ENCODE data around the gene EYA4. TPM values are rescaled to one million over a fixed set of nuclear protein-coding genes. Genes with fewer than 3 reads are reported as not detected.

Gene EYA4
- total RNA-seq, 1 experiment from 2014 or later: 13.0 TPM

DNA sequence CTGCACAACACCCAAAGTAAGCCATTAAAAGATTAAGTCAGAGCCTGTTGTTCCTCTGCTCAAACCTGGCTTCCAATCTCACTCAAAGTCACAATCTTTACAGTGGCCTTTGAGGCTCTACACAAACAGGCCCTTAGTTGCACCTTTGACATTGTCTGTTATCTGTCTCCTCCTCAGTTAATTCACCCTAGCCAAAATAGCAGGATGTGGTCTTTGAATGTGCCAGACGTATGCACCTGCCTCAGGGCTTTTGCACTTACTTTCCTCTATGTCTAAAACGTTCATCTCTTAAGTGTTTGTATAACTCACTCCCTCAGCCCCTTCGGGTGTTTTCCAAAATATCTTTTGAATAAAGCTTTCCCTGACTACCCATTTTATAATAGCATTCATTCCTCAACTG lies 107.7 kb downstream of the EYA4 start:
- DNase-seq (ENCODE audit: low read depth): no peak

DNA sequence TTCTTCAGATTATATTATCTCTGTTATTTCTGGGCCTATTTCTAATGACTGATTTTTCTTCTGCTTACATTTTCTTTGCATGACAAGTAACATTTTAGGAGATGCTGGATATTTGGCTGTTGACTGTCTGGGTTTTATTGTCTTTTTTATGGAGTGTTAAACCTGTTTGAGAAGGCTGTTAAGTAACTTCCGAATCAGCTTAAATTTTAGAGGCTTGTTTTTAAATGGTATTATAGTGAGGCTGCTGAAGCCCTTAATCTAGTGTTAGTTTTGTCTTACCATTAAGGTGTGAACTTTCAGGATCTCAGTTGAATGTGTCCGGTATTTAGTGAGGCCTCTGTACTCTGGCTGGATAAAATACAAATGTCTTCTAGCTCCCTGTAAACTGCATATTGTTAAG lies 109.8 kb downstream of the EYA4 start:
- no peak for DNase-seq (ENCODE audit: low read depth)

DNA sequence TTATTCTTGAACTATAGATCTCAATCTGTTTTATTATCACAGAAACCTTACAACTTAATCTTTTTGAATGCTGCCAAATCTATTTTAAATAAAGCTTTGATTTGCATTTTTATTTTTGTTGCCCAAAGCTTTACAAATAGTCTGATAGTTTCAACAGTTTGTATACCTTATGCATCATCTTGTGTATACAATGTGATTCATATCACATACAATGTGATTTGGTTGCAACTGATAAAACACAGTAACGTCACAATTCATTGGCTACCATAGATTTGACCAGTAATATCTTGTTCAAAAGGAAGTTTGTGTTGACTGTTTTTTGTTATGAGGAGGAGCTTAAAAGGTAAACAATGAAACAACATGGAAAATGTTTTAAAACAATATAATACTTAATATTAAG lies 110.9 kb downstream of the EYA4 start:
- DNase-seq (ENCODE audit: low read depth): no peak

DNA sequence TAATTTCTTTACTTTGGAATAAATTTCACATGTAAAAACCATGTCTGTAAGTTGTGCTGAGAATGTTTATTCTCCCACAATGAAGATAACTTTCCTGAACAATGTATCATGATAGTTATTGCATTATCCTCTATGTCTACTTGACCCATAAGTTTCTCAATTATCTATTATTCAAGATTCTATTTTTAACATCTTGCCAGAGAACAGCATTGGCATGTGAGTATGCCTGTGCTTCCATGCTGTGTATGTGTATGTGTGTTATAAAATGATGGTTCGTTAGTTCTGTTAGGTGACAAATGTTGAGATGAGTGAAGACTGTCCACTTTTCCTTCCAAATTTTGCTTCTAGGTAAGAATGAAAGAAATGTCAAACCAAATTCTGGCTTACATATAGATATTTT lies 111.9 kb downstream of the EYA4 start:
- DNase-seq (ENCODE audit: low read depth): no peak

DNA sequence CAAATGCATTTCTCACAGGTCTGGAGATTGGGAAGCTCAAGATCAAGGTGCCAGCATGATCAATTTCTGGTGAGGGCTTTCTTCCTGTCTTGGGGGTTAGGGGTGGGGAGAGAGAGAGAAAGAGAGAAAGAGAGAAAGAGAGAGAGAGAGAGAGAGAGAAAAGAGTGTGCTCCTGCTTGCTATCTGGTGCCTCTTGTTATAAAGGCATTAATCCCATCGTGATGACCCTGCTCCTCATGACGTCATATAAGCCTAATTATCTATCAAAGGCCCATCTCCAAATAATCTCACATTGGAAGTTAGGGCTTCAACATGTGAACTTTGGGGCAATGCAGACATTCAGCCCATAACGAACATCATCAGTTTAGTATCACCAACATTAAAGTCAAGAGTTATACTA lies 114.8 kb downstream of the EYA4 start:
- DNase-seq (ENCODE audit: low read depth): no peak

DNA sequence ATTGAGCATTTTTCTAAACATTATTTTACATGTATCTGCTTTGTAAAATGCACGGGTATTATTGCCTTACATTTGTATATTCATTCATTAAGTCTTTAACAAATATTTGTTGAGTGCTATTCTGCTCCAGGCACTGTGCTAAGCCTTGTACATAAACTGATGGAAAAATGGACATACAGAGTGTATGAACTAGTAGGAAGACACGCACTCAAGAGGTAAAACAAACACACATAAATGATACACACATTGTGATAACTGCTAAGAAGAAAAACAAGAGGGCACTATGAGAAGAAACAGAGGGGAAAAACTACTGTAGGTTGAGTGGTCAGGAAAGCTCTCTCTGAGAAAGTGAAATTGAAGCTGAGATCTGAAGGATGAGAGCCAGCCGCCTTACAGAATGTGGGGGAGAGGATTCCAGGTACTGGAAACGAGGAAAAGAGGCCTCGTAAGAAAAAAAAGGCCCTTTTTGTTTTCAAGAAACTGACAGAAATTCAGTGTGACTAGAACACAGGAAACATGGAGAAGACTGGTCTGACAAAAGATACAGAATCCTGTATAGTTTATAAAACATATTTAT lies 117.5 kb downstream of the EYA4 start:
- no peak for DNase-seq (ENCODE audit: low read depth)

DNA sequence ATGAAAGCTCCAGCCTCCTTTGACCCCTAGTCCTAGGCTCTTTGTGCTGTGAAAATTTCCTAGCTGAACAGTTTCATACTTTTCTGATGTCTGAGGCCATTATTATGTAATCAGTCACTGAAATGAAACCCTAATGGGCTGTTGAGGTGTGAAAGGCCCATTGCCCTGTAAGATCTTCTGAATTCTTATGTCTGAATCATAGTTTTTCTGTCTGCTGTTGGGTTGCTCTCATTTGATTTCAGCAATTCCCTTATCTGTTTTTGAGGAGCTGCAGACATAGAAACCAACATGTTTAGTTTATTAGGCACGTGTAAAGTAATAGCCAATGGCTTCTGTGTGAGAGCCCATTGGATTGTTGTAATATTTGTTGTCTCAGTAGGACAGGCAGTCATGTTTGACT lies 118.1 kb downstream of the EYA4 start:
- DNase-seq (ENCODE audit: low read depth): no peak

DNA sequence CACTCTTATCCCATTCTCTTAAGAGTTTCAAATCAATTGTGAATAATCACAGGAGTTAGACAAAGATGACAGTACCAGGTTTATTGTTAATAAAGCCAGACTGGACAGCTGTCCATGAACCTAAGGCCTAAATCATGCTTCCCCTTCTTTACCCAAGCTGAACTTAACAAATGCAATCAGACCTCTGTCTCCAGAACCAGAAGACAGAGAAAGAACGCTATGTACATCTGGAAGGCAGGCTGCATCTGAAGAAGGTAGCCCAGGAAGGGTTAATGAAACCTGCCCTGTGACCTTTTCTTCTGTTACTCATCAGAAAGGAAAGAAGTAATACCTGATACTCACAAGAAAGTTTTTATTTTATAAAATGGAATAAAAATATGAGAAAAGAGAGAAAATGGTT lies 118.6 kb downstream of the EYA4 start:
- DNase-seq (ENCODE audit: low read depth): no peak

DNA sequence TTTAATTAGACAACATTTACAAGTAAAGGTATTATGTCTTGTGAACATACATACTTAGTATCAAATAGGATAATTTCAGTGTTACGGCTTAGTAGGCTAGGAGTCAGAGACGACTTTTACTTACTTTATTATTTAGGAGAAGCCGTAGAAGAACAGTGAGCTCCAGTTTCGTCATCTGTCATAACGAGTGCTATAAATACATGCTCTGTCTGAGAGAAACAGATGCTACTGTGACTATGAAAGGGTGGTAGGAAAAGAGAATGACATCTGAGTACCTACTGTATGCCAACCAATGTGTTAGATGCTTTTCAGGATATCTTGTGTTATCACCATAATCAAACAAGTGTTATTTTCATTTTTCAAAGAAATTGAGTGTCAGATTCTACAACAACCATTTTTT lies 119.0 kb downstream of the EYA4 start:
- DNase-seq (ENCODE audit: low read depth): no peak

DNA sequence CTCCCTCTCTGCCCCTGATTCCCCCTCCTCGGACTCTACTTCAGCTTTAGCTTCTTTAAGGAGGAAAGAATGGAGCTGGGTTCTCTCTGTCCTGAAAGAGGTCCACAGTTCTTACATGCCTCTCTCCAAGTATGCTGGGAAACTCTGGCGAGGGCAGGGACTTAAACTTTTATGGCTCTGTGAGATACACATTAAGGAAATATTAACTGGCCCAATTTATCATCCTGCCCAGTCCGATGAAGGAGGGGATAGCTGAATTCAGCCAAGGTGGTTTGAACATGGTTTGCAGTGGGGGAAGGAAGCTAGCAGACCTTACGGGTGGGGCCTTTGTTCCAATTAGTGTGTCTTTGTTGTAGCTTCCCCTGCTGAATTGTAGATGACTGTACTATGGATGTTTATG lies 121.7 kb downstream of the EYA4 start:
- no peak for DNase-seq (ENCODE audit: low read depth)

DNA sequence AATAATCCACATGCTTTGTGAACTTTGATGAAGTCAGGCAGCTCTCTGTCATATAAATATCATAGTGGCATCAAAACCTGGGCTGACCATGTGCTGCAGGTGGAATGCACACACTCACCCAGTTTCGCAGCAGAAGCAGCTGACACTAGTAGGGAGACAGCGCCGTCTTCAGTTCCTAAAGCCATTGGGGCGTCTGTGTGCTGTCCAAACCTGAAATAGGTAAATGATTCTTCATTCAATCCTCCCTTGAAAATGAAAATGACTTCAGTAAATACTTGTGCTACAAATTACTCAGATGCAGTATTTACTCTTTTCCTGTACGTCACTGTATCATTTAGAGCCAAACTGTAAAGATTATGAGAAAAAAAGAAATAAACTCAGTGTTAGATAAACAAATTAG lies 127.5 kb downstream of the EYA4 start:
- DNase-seq (ENCODE audit: low read depth): no peak

DNA sequence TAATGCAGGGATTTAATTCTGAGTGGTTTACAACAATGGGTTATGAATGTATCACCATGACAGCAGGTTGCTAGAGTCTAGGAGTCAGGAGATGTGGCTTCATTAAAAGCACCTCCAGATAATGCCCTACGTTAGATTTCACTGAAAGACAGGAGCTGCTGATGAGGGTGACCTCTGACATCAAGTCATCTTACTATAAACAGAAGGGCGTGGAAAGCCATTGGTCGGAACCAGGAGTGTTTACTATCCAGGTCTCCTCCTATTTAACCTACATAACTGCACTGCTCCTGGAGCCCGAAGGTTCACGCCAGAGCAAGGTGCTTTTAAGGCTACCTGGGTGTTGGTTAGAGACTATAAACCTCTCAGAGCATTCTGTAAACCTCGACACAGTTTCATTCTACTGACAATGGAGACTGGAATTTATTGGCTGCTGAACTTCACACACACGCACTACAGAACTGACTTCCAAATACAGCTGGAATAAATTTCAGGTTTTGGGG lies 128.7 kb downstream of the EYA4 start:
- DNase-seq (ENCODE audit: low read depth): no peak

DNA sequence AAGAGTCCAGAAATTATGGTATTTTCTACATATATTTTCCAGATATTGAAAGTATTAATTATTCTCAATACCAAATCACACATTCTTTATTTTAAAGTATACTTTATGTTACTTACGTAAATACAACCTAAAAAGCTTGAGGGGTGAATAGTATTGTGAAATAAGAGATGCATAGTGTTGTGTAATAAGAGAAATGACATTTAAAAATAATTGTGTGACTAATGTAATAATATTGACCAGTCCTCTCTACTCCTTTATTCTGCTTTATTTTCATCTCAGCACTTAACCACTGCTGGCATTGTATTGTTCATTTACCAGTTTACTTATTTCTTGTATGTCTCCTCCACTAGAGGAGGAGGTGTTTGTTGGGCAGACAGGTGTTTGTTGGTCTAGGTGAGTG lies 135.6 kb downstream of the EYA4 start:
- no peak for DNase-seq (ENCODE audit: low read depth)

DNA sequence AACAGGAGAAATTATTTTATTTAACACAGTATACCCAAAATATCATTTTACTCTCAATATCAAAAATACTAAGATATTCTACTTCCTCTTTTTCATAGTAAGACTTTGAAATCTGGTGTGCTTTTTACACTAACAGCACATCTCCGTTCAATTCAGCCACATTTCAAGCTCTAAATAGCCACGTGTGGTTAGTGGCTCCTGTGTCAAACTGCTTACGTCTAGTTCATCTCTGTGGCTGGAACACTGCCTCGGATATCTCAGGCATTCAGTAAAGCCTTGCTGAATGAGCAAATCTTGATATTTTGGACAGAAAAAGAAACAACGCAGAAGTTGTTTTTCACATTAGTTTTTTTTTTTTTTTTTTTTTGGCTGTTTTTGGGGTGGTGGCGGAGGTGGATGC lies 136.1 kb downstream of the EYA4 start:
- no peak for DNase-seq (ENCODE audit: low read depth)

DNA sequence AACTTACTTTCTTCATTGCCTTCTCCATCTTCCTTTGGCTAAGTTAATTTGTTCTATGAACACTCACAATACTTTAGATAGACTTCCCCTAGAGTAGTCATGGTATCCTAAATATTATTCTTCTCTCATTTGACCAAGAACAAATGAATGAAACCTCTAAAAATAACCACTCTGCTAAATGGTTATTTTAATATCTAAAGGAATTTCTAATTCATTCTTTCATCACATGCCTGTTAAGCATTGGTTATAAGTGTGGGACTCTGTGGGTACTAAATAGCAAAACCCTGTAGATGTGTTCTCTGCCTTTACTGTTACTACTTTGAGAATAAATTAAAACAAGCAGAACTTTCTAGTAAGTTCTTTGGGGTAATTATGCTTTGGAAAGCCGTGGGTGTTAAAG lies 138.9 kb downstream of the EYA4 start:
- DNase-seq (ENCODE audit: low read depth): peak; percentile 10

DNA sequence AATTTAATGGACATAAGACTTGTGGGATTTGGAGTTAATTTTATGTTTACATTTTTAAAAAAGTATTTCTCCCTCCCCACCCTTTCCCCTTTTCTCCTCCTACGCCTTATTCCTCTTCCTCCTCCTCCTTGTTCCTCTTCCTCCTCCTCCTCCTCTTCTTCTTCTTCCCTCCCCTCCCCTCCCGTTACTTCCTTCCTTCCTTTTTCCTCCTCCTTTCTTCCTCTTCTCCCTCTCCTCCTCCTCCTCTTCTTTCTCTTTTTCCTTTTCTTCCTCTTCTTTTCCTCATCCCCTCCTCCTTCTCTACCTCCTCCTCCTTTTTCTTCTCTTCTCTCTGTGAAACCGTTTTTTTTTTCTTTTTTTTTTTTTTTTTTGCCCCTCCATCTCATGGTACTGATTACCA lies 139.6 kb downstream of the EYA4 start:
- DNase-seq (ENCODE audit: low read depth): no peak

DNA sequence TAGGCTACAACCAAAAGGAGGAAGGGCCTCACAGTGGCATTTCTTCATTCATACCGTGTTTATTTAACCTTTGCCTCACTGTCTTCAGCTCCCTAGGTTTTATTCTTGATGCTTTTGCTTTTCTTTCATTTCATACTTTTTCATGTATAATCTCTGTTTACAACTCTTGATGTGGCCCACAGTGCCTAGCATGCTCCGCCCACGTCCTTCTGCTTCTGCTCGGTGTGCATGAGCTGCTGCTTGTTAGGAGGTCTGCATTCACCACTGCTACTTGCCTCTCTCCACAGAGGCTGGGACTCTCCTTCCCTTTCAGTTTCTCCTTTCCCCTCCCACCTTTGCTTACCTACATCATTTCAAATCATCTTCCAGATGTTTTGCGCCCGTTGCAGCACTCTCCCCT lies 147.6 kb downstream of the EYA4 start:
- no peak for DNase-seq (ENCODE audit: low read depth)

DNA sequence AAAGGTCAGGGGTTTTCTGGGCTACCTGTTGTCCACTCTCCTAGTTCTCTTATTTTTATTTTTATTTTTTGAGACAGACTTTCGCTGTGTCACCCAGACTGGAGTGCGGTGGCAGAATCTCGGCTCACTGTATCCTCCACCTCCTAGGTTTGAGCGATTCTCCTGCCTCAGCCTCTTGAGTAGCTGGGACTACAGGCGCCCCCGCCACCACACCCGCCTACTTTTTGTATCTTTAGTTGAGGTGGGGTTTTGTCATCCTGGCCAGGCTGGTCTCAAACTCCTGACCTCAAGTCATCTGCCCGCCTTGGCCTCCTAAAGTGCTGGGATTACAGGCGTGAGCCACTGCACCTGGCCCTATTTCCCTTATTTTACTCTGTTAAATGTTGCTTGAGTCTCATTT lies 149.0 kb downstream of the EYA4 start:
- DNase-seq (ENCODE audit: low read depth): no peak

DNA sequence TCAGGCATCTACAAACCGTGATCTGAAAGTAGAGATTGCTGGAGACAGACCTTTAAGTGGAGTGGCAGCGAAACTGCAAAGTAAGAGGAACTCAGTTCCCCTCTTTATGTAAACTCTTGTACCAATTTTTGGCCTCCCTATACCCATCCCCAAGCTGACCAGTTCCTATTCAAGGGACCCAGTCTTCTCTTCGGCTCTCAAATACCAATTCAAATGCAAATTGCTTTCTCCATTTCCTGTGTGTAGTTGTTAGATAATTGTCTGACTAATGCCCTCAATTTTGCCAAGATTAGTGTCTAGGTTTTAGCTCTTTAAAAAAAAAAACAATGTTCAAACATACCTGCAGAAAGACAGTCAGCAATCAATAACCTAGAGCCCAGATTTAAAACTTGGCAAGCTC lies 150.9 kb downstream of the EYA4 start:
- no peak for DNase-seq (ENCODE audit: low read depth)

DNA sequence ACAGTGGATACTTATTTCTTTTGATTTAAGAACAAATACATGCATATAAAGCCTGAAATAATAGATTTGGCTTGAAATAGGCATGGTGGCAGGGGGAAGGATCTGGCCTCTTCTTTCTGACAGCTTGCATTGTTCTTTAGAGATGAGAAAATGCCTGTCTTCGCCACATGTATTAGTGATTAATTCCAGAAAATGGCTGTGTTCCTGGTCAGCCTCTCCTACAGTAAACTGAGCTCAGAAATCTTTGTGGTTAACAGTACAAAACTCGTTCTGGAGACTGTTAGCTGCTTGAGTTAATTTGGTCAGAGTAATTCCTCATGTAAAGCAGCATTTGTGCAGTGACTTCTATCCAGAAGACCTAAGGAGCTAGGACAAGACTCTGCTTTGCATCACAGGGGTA lies 151.5 kb downstream of the EYA4 start:
- no peak for DNase-seq (ENCODE audit: low read depth)

DNA sequence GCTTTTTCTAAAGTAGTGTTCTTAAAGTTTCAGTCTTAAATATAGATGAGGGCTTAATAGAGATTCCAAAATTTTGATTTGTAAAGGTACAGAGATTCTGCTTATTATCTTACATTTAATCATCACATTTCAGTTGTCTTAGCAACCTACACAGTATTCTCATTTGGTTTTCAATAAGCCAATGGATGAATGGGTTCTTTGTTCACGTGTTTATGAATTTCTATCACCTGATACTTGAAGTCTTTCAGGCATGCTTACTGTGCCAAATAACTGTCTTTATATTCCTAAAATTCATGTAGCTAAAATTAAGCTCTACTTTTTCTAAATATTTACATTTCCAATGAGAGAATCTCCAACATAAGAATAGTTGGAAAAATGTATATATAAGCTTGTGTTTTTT lies 152.7 kb downstream of the EYA4 start:
- DNase-seq (ENCODE audit: low read depth): no peak

DNA sequence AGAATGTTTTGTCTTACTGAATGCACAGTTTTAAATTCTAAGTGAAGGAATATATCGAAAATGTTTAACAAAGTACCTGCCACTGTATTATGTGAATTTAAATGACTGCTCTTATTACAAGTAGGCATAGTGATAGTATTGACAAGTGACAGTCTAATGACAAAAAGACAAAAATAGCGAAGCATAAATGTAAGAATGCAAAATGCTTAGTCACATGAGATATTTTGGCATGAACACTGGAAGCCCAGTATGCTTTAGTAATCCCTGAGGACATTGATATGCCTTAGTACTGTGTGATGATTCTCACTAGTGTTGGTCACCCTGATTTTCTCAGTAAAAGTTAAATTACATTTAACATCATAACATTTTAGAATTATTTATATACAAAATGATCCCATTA lies 153.5 kb downstream of the EYA4 start:
- peak; percentile 46 for DNase-seq (ENCODE audit: low read depth)

DNA sequence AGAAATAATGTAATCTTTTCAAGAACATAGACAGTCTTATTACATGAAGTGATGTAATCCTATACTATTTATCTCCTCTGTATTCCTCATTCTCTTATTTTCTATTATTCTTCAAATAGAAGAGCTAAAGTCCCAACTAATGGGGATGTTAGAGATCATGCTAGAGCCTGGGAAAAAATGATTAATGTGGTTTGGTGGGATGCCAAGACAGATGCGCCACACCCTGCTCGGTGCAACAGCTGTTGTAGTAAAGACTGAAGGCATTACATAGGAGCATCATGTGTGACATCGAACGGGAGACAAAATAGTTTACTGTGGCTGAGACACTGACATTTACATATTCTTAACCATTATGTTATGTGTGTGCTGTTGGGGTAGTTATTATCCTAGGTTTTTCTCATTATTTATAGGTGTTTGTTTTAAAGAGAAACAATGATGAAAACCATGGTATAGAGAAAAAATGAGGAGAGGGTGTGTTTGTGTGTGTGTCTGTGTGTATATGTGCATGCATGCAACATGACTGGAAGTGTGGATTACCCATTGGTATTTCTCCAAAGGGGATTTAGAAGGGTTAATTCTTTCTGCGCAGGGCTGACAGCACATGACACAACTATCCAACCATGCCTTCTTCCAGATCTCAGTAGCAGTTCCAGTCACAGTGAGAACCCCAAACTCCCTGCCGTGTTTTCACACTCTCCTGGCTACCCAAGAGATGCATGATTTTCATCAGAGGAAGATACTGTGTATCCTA lies 155.3 kb downstream of the EYA4 start:
- peak; percentile 91 for DNase-seq (ENCODE audit: low read depth)

DNA sequence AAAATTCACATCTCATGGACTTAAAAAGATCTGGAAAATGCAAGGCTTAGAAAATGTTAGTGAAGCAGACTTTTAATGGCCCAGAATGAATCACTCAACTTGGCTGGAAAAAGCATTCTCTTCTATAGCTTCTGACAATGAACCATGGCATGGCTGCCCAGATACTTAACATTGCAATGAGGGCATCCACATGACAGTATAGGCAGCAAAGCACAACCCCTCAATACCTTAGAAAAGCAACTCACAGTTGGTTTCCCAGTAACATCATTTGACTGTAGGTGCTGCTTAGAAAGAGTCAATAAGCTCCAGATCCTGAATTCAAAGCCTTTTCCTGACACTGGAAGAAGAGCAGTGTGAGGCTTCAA lies 155.8 kb downstream of the EYA4 start:
- DNase-seq (ENCODE audit: low read depth): peak; percentile 16
